Measurements from ENCODE around the gene LRRFIP1. TPM values are rescaled to one million over a fixed set of nuclear protein-coding genes. Genes with fewer than 3 reads are reported as not detected.

LRRFIP1 gene
- total and polyA plus RNA-seq, 2 of the 13 experiments (the other 11 are each of a cell fraction or from before 2014, with no cell fraction given): 15.9 to 40.5 TPM

DNA sequence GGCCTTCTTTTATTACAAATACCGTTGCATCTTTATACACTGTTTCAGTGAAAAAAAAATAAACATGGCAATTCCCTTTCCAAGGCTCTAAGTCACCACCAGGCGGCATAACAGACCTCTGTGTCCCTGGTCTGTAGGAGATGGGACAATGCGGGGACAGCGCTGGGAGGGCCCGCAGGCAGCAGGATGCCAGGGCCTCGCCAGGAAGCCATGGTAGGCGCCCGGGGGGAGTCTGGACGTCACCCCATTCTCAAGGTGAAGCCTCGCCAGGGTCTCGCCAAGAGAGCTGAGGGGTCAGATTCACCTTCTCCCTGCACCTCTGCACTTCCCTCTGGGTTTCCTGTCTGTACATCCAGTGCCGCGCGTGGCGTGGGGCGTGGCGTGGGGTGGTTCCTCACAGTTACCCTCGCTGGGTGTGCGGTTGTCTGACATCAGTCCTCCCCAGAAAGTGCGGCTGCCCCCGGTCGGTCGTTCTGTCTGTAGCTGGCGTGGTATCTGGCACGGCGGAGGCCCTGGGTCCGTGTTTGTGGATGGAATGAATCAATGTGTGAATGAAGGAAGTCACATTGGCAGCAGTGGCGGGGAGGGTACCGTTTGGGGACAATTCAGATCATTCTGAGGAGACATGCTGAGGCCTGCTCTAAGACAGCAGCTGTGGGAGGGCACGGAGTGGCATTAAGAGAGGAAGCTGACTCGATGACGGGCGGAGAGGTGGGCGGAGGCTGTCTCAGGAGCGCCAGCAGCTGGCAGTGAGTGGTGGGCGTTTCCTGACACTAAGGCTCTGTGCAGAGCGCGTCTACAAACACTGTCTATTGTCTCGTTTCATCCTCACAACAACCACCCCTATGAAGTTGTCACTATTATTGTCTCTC lies 46.0 kb downstream of the LRRFIP1 start (continued):
- TF ChIP-seq, protein P1, sequence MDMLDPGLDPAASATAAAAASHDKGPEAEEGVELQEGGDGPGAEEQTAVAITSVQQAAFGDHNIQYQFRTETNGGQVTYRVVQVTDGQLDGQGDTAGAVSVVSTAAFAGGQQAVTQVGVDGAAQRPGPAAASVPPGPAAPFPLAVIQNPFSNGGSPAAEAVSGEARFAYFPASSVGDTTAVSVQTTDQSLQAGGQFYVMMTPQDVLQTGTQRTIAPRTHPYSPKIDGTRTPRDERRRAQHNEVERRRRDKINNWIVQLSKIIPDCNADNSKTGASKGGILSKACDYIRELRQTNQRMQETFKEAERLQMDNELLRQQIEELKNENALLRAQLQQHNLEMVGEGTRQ (IDR thresholded peaks at IDR 0.05; ENCODE audit: low read depth, low read length): no peak
- TF ChIP-seq, protein P1 (CRISPR knock-in tag; IDR thresholded peaks at IDR 0.05; ENCODE audit: borderline replicate concordance): no peak
- no peak for TF ChIP-seq ZNF44 (CRISPR knock-in tag; IDR thresholded peaks at IDR 0.05)
- TF ChIP-seq SP4 (CRISPR knock-in tag; IDR thresholded peaks at IDR 0.05): no peak
- TF ChIP-seq, protein P2, sequence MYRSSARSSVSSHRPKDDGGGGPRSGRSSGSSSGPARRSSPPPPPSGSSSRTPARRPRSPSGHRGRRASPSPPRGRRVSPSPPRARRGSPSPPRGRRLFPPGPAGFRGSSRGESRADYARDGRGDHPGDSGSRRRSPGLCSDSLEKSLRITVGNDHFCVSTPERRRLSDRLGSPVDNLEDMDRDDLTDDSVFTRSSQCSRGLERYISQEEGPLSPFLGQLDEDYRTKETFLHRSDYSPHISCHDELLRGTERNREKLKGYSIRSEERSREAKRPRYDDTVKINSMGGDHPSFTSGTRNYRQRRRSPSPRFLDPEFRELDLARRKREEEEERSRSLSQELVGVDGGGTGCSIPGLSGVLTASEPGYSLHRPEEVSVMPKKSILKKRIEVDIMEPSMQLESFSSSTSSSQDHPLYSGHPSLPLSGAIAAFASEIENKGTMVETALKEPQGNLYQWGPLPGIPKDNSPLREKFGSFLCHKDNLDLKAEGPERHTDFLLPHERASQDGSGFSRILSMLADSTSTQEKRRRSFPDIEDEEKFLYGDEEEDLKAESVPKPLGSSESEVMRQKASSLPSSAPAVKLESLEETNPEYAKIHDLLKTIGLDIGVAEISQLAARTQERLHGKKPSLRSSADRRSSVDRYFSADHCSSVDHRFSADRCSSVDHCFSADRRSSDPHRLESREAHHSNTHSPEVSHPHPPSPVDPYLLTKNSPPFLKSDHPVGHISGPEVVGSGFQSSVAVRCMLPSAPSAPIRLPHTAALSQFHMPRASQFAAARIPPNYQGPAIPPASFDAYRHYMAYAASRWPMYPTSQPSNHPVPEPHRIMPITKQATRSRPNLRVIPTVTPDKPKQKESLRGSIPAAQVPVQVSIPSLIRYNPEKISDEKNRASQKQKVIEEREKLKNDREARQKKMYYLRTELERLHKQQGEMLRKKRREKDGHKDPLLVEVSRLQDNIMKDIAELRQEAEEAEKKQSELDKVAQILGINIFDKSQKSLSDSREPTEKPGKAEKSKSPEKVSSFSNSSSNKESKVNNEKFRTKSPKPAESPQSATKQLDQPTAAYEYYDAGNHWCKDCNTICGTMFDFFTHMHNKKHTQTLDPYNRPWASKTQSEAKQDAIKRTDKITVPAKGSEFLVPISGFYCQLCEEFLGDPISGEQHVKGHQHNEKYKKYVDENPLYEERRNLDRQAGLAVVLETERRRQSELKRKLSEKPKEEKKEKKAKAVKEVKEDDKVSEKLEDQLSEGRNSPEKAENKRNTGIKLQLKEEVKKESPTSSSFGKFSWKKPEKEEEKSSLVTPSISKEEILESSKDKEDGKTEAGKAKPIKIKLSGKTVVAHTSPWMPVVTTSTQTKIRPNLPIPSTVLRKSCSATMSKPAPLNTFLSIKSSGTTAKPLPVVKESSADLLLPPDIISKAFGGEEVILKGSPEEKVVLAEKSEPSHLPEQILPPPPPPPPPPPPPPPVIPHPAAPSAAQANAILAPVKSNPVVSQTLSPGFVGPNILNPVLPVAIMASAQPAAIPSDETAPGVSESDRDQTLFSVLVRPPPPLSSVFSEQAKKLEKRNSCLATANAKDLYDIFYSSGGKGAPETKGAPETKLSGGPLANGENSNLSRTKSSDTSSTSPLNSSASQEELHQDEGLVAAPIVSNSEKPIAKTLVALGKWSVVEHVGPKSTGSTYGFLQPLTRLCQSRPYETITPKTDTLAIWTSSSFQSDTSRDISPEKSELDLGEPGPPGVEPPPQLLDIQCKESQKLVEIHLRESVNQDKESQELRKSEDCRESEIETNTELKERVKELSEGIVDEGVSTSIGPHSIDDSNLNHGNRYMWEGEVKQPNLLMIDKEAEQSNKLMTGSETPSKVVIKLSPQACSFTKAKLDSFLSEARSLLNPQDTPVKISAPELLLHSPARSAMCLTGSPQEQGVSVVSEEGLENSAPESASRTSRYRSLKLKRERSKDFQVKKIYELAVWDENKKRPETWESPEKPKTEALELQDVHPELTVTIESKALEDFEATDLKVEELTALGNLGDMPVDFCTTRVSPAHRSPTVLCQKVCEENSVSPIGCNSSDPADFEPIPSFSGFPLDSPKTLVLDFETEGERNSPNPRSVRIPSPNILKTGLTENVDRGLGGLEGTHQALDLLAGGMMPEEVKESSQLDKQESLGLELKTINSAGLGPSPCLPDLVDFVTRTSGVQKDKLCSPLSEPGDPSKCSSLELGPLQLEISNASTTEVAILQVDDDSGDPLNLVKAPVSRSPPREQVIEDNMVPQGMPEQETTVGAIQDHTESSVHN (CRISPR knock-in tag; IDR thresholded peaks at IDR 0.05): no peak
- TF ChIP-seq ZNF749 (CRISPR knock-in tag; IDR thresholded peaks at IDR 0.05; ENCODE audit: borderline replicate concordance): no peak
- TF ChIP-seq, protein P3, sequence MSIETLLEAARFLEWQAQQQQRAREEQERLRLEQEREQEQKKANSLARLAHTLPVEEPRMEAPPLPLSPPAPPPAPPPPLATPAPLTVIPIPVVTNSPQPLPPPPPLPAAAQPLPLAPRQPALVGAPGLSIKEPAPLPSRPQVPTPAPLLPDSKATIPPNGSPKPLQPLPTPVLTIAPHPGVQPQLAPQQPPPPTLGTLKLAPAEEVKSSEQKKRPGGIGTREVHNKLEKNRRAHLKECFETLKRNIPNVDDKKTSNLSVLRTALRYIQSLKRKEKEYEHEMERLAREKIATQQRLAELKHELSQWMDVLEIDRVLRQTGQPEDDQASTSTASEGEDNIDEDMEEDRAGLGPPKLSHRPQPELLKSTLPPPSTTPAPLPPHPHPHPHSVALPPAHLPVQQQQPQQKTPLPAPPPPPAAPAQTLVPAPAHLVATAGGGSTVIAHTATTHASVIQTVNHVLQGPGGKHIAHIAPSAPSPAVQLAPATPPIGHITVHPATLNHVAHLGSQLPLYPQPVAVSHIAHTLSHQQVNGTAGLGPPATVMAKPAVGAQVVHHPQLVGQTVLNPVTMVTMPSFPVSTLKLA (IDR thresholded peaks at IDR 0.05): no peak
- TF ChIP-seq KDM5B (CRISPR knock-in tag; IDR thresholded peaks at IDR 0.05; ENCODE audit: borderline replicate concordance): peak; percentile 58; the same call in 1 of the 2 replicates
- peak; percentile 45 for TF ChIP-seq AGO1 (IDR thresholded peaks at IDR 0.05; ENCODE audit: low read depth, low read length, poor library complexity, severe bottlenecking)
- TF ChIP-seq JUNB (CRISPR knock-in tag; IDR thresholded peaks at IDR 0.05; ENCODE audit: borderline replicate concordance): no peak
- no peak for TF ChIP-seq HOXD1 (CRISPR knock-in tag; IDR thresholded peaks at IDR 0.05)
- no peak for TF ChIP-seq PITX1 (CRISPR knock-in tag; IDR thresholded peaks at IDR 0.05)
- TF ChIP-seq ZEB1 (IDR thresholded peaks at IDR 0.05; ENCODE audit: insufficient replicate concordance, low read depth): peak; percentile 25

Data from HepG2 (cell line).